HG03108 (cell line): ENCODE results near the gene MYOF.
"Not testable (repeated sequence)": the region's sequence is repeated elsewhere in the genome, so short reads cannot be mapped to it uniquely, and the experiment has no call there.

ENCODE experiments used
- ATAC-seq: cut with Tn5 transposase; IDR thresholded peaks from one replicate; pipeline ENCODE4 v1.9.1; 2021; ENCODE audit warnings: moderate library complexity; ENCODE audit not compliant: unreplicated experiment

The MYOF gene

DNA sequence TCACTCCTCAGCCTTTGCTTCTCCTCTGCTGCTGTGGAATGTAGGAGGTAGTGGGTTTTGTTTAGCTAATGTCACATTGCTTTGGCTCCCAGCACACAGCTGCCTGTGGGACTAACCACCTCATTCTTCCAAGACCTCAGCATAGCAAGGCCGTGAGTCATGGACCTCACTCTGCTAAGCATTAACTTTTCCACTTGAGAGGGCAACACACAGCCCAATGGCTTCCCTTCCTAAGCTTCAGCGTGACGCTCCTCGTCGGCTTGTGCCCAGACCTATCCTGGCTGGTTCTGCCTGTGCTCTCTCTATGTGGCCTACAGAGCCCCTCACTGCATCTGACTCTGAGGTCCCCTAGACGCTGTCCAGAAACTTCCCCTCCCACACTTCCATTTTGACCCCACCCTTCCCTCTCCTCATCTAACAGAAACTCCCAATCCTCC, 23.3 kb downstream of the MYOF start:
- no peak for ATAC-seq

DNA sequence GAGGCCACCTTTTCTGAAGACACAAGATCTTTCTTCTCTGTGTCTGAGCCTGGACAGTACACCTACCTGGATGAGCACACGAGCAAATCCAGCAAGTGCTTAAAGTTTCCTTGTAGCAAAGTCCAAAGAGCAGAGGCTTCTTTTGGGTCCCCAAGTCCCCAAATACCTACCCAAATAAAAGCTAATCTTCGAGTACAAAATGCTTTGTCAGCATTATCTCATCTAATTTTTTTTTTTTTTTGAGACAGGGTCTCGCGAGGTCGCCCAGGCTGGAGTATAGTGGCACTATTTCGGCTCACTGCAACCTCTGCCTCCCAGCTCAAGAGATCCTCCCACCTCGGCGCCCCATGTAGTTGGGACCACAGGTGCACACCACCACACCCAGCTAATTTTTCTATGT, 24.6 kb downstream of the MYOF start:
- ATAC-seq = no peak

GRCh38 chr10:93456480-93456879, 25.7 kb downstream of the MYOF start:
- no peak for ATAC-seq

DNA sequence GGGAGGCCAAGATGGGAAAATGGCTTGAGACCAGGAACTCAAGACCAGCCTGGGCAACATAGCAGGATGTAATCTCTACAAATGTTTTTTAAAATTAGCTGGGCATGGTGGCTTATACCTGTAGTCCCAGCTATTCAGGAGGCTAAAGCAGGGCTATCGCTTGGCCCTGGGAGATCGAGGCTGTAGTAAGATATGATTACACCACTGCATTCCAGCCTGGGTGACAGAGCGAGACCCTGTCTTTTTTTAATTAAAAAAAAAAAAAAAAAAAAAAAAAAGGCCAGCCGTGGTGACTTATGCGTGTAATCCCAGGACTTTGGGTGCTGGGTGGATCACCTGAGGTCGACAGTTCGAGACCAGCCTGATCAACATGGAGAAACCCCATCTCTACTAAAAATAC, 27.4 kb downstream of the MYOF start:
- ATAC-seq = no peak

DNA sequence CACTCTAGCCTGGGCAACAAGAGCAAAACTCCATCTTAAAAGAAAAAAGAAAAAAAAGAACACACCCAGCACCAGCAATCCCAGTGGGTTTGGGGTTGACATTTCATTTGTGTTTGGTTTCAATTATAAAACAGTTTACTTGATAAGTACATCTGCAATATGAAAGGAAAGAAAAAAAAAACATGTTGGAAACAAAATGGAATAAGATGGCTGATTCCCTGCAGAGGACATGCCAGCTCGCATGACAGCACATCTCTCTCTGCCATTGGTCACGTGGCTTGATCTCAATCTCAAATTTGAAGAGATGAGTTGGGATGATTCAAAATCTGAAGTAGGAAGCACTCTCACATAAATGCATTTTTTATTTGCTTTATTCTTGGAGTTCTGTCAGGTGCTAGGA, 28.0 kb downstream of the MYOF start:
- no peak for ATAC-seq

DNA sequence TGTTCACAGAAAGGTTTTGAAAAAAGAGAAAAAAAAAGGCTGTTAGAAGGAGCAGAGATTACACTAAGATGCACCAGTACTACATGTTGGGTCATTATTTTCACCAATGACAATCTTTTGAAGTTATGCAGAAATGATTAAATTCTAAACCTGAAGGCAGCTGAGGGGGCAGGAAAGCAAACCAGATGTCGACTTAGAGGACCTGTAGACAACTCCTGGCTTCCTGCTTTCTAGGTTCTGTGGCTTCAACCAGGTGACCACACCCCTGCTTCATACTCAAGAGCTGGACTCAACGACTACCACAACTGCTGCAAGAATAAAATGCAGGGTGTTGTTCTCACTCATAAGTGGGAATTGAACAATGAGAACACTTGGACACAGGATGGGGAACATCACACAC, 30.0 kb downstream of the MYOF start:
- ATAC-seq = no peak

DNA sequence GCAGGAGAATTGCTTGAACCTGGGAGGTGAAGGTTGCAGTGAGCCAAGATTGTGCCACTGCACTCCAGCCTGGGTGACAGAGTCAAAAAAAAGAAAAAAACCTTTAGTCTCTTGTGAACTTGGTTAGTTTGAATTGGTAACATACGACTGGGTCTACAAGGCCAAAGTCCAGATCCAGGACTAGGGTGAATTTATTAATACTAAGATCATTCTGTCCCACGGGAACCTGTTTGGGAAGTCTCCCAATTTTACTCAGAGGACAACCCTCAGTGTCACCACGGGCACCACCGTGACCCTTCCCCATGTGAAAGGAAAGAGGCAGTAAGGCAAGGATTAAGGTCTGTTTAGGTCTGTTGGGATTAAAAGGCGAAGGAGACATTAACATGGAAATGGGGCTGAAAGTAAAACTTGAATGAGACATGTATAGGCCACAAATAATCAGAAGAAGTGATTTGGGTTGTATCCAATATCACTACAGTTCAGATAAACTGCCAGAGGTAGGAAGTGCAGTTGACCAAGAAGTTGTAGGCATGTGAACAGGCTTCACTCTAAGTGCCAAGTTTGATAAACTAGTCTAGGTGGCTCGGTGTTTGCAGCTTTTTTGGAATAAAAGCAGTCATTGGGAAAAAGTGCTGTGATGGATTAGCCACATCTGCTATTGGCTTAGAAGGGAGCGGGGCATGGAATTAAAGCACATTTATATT, 30.7 kb downstream of the MYOF start:
- ATAC-seq = no peak

DNA sequence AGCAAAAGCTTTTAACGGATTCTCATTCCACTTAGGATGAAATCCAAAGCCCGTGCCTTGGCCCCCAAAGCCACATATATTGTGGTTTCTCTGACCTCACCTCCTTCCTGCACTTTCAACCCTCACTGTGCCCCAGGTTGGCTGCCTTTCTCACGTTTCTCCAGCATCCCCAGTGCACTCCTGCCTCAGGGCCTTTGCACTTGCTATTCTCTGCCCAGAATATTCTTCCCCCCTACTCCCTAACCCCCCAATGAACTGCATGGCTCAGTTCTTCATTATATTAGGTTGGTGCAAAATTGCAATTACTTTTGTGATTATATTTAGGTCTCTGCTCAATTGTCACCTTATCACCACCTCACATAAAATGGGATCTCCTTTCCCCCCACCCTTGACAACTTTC, 34.2 kb downstream of the MYOF start:
- no peak for ATAC-seq

- ATAC-seq = no peak
These were observed 35.1 kb downstream of the MYOF start for GRCh38 chr10:93447019-93447418.

DNA sequence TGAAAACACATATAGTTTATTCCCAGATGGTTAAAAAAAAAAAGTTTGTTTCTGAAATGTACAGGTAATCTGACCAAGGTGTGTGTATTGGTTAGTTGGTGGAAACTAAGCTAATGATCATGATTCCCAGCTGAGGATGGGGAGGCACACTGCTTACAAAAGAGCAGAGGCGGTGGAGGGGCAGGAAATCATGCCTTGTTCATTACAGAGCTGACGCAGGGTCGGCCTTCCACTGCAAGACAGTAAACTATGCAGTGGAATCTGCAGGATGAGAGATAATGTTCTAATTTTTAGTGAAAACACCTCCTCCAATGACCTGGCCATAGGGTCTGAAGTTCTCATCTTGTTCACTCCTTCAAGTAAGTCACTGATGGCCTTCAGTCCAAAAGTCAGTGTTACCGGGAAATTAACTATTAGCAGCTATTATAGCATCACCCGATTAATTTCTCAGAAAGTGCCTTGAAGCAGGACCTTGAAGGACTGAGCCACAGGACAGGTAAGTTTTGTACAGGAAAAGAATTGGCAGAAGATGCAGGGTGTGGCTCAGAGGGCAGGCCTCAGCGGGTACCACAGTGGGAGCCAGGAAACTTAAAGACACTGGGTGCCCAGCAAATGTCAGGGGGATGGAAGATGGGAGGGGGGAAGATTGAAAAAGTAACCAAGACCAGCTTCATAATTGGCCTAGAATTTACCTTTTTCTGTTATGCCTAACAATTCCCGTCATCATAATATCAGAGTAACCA, 36.0 kb downstream of the MYOF start:
- ATAC-seq = no peak

DNA sequence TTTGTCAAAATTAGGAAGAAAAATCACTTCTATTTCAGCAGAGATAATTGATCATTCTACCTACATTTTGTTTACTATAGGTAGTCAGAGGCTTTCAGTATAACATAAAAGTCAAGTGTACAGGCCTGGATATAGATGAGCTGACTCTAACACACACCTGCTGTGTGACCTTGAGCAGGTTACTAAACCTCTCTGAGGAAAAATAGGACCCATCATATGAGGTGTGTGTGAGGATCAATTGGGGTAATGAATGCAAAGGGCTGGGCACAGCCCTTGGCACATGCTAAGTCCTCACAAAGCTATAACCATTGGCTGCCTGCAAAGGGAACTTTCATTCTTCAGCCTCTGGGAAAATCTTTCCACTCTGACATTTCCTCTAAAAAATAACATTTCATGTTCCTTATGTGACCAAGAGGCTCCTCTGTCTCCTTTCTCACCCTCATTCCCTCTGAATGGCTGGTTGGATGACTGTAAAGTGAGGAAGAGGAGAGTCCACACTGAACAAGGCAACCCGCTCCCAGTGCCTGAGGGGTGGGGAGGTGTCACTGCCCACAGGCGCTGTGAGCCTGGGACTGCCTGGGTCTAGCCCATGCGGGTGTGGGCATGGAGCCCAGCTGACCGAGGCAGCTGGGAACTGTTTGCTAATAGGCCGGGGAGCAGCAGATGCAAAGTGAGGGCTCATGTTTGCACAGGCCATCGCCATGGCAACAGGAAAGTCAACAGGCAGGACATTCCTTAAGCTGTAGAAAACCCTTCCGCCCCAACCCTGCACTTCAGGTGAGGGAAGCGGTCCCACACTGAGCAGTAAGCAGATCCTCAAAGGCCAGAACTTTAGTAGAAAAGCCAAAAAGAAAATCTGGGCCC, 36.8 kb downstream of the MYOF start:
- no peak for ATAC-seq

DNA sequence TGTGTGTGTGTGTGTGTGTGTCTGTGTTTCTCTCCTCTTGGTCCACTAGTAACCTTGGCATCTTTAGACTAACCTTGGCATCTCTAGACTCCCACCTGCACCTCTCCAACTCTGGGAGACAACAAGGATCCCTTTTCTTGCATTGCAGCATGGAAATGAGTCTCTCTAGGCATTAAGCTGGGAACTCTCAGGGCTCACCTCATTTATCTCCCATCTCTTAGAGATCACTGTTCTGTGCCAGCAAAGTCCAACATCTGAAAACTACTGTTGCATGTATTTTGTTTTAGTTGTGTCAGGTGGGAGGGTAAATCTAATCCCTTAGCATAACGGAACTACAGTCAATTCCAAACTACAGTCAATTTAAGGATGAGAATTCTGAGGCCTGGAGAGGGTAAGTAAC, 38.7 kb downstream of the MYOF start:
- no peak for ATAC-seq

DNA sequence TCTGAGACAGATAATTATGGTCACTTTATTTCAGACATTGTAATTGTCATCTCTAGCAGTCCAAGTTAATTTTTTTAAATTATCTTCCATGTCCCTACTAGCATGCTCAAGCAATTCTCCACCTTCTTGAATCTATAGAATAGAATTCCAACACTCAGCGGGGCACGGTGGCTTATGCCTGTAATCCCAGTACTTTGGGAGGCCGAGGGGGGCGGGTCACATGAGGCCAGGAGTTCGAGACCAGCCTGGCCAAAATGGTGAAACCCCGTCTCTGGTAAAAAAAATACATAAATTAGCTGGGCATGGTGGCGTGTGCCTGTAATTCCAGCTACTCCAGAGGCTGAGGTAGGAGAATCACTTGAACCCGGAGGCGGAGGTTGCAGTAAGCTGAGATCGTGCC, 39.4 kb downstream of the MYOF start:
- not testable (repeated sequence) for ATAC-seq

- ATAC-seq = no peak
These were observed 41.5 kb downstream of the MYOF start for GRCh38 chr10:93440591-93441091.

DNA sequence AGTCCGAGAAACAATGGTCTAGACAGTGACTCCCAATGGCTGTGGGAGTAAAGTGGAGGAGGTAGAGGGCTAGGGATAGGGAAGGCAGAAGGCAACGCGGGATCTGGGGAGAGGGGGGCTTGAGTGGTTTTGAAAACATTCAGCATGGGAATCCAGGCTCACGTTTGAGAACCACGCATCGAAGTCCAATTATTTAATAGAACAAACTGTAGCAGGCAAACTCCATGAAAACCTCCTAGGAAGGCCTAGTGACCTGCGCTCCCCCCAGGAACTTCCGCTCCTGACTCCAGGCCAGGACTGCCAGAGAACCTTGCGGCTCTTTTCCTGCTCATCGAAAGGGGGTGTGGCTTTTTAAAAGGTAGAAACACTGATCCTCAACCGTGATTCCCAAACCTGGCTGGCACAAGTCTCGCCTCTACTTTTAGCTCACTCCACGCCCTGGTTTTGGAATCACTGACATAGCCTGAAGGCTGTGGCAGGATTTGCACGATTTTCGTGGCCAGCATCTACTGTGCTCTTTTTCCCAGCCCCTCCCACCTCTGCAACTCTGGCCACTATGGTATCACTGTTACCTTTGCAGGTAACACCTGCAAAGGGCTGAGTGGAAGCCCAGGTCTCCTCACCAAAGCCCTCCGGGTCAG, 43.4 kb downstream of the MYOF start:
- ATAC-seq = no peak

DNA sequence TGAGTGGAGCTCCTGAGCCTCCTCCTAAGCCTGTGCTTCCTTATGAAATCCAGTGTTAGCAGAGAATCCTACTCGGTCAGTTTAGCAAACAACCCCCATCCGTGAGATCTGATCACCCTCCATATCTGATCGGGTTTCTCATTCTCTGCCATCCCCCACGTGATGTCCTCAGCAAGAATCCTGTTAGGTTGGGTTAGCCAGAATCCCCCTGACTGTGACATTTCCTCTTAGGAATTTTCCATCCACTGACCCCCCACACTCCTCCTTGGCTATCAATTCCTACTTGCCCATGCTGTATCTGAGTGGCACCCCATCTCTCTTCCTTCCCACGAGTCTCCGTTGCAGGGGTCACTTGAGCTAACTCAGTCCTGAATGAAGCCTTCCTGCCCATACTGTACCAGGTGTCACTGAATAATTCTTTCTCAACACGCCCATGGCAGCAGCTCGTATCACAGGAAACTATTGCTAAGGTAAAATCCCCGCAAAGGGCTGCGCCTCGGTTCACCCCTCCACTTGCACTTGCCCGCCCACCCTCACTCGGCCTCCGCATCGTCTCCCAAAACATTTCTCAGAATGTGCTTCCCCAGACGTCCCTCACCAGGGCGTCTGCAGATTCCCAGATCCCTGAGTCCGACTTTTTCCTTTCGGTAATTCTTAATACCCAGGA, 44.1 kb downstream of the MYOF start:
- no peak for ATAC-seq

GRCh38 chr10:93437086-93437945, 44.8 kb downstream of the MYOF start:
- ATAC-seq = no peak

GRCh38 chr10:93436591-93437085, 45.5 kb downstream of the MYOF start:
- ATAC-seq = no peak

- no peak for ATAC-seq
These were observed 46.3 kb downstream of the MYOF start for GRCh38 chr10:93435621-93436397.
